BE2C (cell line): ENCODE data around the gene TMEM248.
"Not testable (repeated sequence)": the region's sequence is repeated elsewhere in the genome, so short reads cannot be mapped to it uniquely, and the experiment has no call there.

ENCODE experiments used
- DNase-seq: peaks from one replicate; pipeline ENCODE4 v3.0.0-alpha.2; 2020
- H3K27me3 ChIP-seq: fragments of 250-450 bp; sonication (Bioruptor Pico); 2 replicates; pipeline ENCODE4 v1.5.1; 2020; ENCODE audit warnings: mild to moderate bottlenecking
- H3K36me3 ChIP-seq: fragments of 250-450 bp; sonication (Bioruptor Pico); 2 replicates; pipeline ENCODE4 v1.5.1; 2020; ENCODE audit warnings: mild to moderate bottlenecking
- H3K4me1 ChIP-seq: fragments of 250-450 bp; sonication (Bioruptor Pico); 2 replicates; pipeline ENCODE4 v1.5.1; 2020
- H3K4me3 ChIP-seq: 2 replicates; pipeline ENCODE4 v1.5.1; 2011; ENCODE audit warnings: low read depth, low read length
- H3K9me3 ChIP-seq: fragments of 250-450 bp; sonication (Bioruptor Pico); 2 replicates; pipeline ENCODE4 v1.5.1; 2020
- TF ChIP-seq, protein P1 (sequence below): IDR thresholded peaks from 2 replicates; pipeline ENCODE4 v1.5.1; 2012; ENCODE audit warnings: mild to moderate bottlenecking, low read depth, low read length

TMEM248 gene

DNA sequence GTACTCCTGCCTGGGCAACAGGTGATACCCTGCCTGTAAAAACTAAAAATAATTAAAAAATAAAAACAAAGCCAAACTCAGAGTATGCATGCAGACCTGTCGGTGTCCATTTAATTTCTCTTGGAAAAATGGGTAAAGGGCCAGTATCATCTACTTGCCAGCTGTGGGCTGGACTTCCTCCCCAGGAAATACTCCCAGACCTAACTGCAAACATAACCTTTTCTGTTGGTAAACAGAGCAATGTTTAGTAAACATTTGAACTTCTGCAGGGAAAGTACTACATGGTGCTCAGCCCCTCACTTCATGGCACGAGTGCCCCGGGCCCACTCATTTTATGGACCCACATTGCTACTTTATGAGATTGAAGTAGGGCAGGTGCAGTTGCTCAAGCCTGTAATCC, 10.2 kb upstream of the TMEM248 start:
- no peak for DNase-seq
- no peaks in the 10 kb centered on the region for H3K4me1 ChIP-seq
- TF ChIP-seq, protein P1, sequence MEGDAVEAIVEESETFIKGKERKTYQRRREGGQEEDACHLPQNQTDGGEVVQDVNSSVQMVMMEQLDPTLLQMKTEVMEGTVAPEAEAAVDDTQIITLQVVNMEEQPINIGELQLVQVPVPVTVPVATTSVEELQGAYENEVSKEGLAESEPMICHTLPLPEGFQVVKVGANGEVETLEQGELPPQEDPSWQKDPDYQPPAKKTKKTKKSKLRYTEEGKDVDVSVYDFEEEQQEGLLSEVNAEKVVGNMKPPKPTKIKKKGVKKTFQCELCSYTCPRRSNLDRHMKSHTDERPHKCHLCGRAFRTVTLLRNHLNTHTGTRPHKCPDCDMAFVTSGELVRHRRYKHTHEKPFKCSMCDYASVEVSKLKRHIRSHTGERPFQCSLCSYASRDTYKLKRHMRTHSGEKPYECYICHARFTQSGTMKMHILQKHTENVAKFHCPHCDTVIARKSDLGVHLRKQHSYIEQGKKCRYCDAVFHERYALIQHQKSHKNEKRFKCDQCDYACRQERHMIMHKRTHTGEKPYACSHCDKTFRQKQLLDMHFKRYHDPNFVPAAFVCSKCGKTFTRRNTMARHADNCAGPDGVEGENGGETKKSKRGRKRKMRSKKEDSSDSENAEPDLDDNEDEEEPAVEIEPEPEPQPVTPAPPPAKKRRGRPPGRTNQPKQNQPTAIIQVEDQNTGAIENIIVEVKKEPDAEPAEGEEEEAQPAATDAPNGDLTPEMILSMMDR = no peak
- H3K27me3 ChIP-seq = no peaks in the 10 kb centered on the region
- no peaks in the 10 kb centered on the region for H3K36me3 ChIP-seq
- no peaks in the 10 kb centered on the region for H3K9me3 ChIP-seq
- H3K4me3 ChIP-seq = no peak overlapping the region

DNA sequence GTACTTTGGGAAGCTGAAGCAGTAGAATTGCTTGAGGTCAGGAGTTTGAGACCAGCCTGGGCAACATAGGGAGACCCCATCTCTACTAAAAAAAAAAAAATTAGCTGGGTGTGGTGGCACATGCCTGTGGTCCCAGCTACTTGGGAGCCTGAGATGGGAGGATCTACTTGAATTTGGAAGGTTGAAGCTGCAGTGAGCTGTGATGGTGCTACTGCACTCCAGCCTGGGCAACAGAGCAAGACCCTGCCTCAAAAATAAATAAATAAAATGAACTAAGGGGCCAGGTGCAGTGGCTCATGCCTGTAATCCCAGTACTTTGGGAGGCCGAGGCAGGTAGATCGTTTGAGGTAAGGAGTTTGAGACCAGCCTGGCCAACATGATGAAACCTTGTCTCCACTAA, 9.8 kb upstream of the TMEM248 start:
- not testable (repeated sequence) for H3K9me3 ChIP-seq, H3K4me1 ChIP-seq, H3K36me3 ChIP-seq, H3K27me3 ChIP-seq, DNase-seq, H3K4me3 ChIP-seq

DNA sequence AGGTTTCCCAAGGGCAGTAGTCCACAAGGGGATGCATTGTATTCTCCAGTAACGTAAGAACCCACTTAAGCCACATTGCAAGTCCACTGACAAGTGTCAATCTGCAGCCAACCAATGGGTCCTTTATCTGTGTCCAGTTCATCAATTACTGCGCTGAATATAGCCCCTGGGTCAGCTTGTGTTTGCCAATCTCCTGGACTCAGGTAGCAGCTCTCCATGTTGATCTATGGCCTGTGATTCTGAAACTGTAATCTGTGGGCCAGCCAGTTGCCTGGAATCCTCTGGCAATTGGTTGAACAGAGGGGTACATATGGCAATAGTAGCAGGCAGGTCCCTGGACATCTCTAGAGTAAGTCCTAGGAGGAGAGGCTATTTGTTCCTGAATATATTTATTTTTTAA, 8.8 kb upstream of the TMEM248 start:
- H3K36me3 ChIP-seq = no peaks in the 10 kb centered on the region
- no peaks in the 10 kb centered on the region for H3K9me3 ChIP-seq
- DNase-seq = no peak
- no peak overlapping the region for H3K4me3 ChIP-seq
- TF ChIP-seq, protein P1 = no peak
- no peaks in the 10 kb centered on the region for H3K4me1 ChIP-seq
- H3K27me3 ChIP-seq = no peaks in the 10 kb centered on the region

DNA sequence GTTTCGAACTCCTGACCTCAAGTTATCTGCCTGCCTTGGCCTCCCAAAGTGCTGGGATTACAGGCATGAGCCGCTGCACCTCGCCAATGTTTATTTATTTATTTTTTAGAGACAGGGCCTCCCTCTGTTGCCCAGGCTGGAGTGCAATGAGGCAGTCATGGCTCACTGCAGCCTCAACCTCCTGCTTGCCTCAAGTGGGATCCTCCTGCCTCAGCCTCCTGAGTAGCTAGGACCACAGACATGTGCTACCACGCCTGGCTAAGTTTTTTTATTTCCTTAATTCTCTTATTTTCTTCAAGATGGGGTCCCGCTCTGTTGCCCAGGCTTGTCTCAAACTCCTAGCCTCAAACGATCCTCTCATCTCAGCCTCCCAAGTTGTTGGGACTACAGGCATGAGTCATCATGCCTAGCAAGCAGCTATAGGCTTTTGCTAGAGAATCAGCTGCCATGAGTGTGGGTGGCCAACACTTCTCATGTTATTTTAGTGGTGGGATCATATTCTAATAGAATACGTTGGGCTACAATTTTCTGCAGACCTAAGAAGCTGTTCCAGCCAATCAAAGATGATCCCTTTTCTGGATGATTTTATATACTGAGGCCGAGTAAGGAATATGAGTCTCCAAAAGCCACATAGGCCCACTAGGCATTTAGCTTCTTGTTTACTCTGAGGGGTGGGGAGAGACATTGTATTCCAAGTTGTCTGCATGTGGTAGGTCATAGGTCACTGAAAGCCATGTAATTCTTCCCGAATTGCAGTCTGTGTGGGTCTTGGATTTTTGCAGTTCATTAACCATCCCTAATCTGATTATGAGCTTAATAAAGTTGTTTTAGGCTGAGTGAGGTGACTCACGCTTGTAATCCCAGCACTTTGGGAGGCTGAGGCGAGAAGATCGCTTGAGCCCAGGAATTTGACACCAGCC, 7.6 kb upstream of the TMEM248 start:
- Histone ChIP-seq H3K4me3 (no peak overlapping the region), H3K27me3 (no peaks in the 10 kb centered on the region), H3K4me1 (no peaks in the 10 kb centered on the region), H3K36me3 (no peaks in the 10 kb centered on the region), H3K9me3 (no peaks in the 10 kb centered on the region)
- no peak for DNase-seq
- TF ChIP-seq, protein P1 = no peak

DNA sequence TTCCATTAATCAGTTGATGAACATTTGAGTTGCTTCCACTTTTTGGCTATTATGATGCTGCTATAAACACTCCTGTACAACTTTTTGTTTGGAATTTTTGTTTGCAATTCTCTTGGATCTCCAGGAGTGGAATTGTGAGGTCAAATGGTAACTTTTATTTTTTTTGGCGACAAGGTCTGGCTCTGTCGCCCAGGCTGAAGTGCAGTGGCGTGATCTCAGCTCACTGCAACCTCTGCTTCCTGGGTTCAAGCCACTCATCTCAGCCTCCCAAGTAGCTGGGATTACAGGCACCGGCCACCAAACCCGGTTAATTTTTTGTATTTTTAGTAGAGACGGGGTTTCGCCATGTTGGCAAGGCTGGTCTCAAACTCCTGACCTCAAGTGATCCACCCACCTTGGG, 3.1 kb upstream of the TMEM248 start:
- DNase-seq, H3K4me3 ChIP-seq, H3K36me3 ChIP-seq, H3K4me1 ChIP-seq, H3K27me3 ChIP-seq, H3K9me3 ChIP-seq: not testable (repeated sequence)

DNA sequence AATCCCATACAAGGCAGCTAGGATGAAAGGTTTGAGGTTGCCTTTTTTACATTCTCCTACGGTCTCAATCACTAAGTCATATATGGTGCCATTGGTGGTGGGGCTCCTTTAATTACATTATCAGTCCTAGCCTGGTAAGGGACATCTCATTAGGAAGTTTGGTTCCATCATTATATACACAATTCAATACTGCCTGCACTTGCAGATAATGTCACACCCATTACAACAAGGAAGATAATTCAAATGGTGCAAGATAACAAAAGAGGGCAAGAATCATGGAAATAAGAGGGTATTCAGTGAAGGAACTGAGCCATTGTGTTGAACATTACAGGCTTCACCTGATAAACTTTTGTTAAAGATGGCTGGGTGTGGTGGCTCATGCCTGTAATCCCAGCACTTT, 1.7 kb upstream of the TMEM248 start:
- Histone ChIP-seq H3K4me1 (no peaks in the 10 kb centered on the region; the same call in 1 of the 2 replicates), H3K9me3 (no peaks in the 10 kb centered on the region), H3K27me3 (no peaks in the 10 kb centered on the region), H3K4me3 (no peak overlapping the region), H3K36me3 (peaks cover under 1% of the 10 kb centered on the region; the same call in 1 of the 2 replicates)
- no peak for DNase-seq
- TF ChIP-seq, protein P1 = no peak

DNA sequence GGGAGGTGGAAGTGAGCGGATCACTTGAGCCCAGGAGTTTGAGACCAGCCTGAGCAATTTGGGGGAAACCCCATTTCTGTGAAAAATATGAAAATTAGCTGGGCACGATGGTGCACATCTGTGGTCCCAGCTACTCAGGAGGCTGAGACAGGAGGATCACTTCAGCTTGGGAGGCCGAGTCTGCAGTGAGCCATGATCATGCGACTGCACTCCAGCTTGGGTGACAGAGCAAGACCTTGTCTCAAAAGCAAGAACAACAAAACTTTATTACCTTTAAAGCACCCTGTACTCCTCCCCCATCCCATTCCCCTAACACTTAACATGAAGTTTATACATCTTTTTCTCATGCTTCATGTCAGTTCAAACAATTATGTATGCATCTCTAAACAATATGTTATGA, 1.3 kb upstream of the TMEM248 start:
- H3K27me3 ChIP-seq = no peaks in the 10 kb centered on the region
- no peaks in the 10 kb centered on the region for H3K9me3 ChIP-seq
- peaks cover 3% of the 10 kb centered on the region; the same call in 1 of the 2 replicates for H3K36me3 ChIP-seq
- H3K4me3 ChIP-seq = no peak overlapping the region
- TF ChIP-seq, protein P1 = no peak
- no peak for DNase-seq
- no peaks in the 10 kb centered on the region; the same call in 1 of the 2 replicates for H3K4me1 ChIP-seq
